Activated CD4-positive, CD25-positive, alpha-beta regulatory T cell treated with anti-CD3 and anti-CD28 coated beads, Interleukin-2, amount 50 U/mL, for 16 hours (primary cell): ENCODE data around the gene GPC3.
"Not testable (repeated sequence)": the region's sequence is repeated elsewhere in the genome, so short reads cannot be mapped to it uniquely, and the experiment has no call there.

Experiments
- DNase-seq: peaks from one replicate; pipeline ENCODE4 v3.0.0-alpha.2; 2020; ENCODE audit warnings: low read depth, low spot score

The GPC3 gene

DNA sequence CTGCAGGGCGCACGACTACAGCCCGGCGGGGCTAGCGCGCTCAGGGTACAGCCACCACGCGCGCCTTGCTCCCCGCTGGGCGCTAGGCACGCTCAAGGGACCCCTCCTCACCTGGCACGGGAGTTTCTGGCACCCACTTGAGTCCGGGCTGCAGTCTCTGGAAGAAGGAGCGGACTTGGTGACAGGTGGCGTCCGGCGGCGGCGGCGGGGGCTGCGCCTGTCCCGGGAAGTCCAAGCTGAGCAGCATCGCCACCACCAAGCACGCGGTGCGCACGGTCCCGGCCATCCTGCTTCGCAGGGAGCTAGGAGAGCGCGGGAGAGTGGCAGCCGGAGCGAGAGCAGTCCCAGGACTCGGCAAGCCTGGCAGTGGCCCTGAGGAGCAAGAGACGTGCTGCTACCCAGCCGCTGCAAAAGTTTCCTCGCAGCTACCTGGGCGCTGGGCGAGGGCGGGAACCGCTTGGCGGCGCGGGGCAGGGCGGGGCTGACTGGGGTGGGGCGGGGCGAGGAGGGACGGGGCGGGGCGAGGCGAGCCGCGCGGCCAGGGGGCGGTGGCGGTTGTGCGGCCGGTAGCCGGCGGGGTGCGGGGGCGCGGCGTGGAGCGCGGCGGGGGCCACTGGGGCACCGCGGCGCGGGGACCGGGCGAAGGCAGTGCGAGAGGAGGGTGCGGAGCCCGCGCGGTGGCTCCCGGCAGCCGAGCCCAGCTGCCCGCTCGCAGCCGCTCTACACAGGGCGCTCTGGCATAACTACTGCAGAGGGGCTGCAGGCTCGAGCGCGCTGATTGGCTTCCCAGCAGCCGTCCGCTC, at the start of gene GPC3:
Gene GPC3 (minus strand): TSS at position 431 of the 803 bp plus-strand sequence.
- DNase-seq, result no peak

GRCh38 chrX:134032441-134032840, 47.0 kb upstream of the GPC3 start:
- DNase-seq, result no peak

DNA sequence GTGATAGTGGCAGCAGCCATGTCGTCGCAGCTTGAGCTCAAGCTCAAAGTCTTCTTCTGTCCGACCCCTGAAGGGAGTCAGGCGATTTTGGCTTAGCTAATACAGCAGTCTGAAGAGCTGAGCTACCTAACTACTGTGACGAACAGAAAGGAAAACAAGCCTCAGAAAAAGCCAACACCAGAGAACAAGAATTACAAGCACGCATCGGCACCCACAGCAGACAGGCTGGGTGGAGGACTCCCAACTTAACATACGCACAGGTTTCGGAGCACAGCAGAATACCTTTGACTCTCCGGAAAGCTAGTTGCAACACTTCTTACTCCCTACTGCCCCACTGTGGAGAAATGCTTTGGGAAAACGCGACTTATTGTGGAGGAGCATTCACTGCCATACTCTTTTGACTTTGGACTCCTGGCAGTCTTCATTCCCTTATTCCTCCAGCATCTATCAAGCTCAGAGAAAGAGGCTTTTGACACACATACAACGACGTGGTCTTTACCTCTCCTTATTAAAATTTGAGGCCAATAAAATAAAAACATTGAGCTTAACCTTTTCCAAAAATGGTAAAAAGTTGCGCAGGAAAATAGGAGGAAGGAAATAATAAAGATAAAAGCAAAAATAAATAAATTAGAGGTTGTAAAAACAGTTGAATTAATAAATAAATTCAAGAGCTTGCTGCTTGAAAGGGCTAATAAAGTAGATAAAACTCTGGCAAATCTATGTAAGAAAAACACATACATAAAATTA, 41.3 kb upstream of the GPC3 start:
- DNase-seq, result no peak

DNA sequence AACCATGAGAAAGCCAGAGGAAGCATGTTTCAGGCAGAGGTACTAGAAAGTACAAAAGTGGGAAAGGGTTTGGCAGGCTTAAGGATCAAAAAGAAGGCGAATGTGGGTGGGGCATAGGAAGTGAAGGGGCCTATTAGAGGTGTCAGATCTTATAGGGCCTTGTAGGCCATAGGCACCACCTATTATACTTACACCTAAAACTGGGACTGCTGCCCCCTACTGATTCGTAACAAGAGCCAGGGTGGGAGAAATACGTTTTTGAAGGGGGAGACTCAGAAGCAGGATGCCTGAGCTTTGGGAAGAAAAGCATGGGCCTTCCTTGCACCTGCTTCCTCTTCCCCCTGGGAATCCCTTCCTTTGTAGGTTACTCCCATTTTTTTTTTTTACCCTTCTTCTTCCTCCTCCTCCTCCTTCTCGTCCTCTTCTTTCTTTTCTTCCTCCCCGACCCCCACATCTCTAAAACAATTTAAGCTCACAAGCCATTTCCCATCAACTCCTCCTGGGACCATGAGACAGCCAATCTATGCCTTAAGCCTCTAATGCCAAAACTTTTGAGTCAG, 40.7 kb upstream of the GPC3 start:
- no peak for DNase-seq

GRCh38 chrX:134024686-134025377, 39.4 kb upstream of the GPC3 start:
- DNase-seq, result no peak

- DNase-seq, result no peak
Measured at GRCh38 chrX:134023851-134024281, 38.5 kb upstream of the GPC3 start.

GRCh38 chrX:134020910-134021309, 35.5 kb upstream of the GPC3 start:
- no peak for DNase-seq

DNA sequence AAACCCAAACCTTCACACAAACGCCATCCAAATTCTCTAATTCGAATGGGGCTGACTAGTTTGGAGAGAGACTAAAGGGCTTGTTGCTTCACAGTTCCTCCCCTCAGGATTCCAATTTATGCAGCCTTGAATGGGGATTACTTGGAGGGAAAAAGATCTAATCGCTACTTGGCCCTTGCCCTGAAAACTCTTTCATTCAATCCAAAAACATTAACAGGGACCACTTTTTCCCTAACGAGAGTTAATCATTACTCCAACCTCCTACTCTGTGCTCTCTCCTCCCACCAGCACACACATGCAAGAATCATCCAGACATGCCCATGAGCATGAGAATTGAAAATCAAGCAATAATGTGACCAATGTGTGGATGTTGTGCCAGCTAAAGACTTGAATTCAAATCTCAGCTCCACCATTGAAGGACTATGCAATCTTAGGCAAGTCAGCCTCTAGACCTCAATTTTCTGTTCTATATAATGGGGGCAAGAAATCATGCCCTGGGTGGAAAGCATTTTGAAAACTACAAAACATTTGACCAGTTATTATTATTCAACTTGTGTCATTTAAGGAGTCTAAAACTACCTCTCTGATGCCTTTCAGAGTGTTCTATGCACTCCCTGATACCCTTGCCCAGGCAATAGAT, 34.3 kb upstream of the GPC3 start:
- no peak for DNase-seq

GRCh38 chrX:134016309-134016708, 30.9 kb upstream of the GPC3 start:
- DNase-seq, result not testable (repeated sequence)

GRCh38 chrX:134015510-134015909, 30.1 kb upstream of the GPC3 start:
- DNase-seq, result not testable (repeated sequence)

GRCh38 chrX:134013524-134013923, 28.1 kb upstream of the GPC3 start:
- no peak for DNase-seq

- no peak for DNase-seq
Measured at GRCh38 chrX:134013092-134013497, 27.7 kb upstream of the GPC3 start.

- DNase-seq, result no peak
Measured at GRCh38 chrX:134010690-134011089, 25.3 kb upstream of the GPC3 start.

GRCh38 chrX:134007716-134008115, 22.3 kb upstream of the GPC3 start:
- DNase-seq, result no peak

DNA sequence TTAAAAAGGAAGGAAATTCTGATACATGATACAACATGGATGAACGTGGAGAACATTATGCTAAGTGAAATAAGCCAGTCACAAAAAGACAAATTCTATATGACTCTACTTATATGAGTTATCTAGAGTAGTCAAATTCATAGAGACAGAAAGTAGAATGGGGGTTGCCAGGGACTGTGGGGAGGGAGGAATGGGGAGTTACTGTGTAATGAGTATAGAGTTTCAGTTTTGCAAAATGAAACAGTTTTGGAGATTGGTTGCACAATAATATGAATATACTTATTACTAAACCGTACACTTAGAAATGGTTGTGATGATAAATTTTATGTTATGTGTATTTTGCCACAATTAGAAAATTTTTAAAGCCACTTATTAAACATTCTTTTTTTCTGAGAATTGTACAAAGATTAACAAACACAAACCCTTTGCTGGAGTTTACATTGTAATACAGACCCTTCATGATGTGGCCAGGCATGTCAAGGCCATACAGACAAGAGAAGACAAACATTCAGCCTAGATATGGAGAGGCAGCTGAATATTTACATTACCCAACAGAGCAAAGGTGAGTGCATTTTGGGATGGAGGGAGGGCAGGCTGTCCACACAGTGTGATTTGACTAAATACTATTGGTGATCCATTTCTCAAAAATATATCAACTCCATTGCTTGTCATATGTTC, 21.2 kb upstream of the GPC3 start:
- no peak for DNase-seq

- no peak for DNase-seq
Measured at GRCh38 chrX:134004084-134004483, 18.7 kb upstream of the GPC3 start.

DNA sequence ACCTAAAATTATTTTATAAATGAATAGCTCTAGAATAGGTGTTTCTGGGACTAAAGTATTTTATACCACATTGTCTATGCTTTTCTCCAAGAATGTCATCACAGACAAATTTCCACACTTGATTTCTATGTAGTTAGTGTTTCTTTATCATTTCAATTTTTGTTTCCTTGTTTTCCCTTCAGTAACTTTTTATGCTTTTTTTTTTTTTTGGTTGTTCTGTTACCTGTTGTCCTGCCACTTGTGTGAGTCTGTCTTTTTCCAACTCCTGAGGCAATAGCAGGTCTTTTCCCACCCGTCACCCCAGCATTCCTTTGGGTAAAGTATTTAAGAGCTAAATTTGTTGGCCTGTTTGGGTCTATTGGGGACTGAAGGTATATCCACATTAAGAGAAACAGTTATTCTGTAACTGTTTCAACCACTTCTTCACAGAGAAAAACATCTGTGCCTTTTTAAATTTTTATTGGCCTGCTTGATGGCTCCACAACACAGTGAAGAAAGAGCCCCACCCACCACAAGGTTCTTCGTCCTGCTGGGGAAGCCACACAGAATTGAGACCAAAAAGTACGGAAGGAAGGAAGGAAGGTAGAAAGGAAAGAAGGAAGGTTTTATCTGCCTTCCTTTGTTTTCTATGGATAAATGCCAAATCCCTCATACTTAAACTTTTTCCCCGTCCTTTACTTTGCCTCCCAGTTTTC, 17.7 kb upstream of the GPC3 start:
- no peak for DNase-seq

DNA sequence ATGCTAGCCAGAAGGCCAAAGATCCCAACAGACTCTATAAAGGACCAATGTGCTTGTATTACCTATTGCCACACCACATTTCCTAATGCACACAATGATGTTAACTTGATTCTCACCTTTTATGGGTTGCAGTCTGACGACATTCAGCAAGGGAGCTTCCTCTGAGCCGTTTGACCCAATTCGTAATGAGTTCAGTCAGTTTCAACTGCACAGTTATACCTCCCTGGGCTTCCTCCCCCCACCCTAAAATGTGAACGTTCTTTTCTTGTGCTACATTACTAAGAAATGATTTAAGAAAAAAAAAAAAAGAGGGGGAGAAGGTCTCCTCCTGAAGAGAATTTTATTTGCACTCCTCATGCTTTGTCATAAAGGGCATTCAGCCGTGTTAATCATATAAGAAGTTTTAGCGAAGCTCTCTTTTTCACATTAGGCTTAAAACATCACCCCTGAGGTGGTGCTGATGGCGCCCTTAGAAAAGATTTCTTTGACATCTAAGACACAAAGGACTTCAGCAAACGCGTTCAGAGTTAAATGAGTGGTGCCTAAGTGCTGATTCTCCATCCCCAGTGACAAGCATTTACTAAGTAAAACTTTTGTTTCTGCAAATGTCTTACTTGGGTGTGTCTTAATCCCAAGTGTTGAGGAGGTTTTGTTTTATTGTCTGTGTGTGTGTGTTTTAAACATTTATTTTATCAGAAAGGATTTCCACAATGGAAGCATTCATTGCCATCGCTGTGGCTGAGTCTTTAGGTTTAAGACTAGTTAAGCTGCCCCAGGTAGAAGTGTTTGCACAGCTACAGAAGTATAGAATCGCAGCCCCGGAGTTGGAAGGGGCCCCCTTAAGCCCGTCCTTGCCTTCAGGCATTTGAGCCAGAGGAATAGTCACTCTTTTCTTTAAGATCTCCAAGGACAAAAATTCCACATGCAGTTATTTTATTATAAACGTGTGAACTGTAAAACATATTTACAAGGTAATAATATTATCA, 15.2 kb upstream of the GPC3 start:
- DNase-seq, result no peak

DNA sequence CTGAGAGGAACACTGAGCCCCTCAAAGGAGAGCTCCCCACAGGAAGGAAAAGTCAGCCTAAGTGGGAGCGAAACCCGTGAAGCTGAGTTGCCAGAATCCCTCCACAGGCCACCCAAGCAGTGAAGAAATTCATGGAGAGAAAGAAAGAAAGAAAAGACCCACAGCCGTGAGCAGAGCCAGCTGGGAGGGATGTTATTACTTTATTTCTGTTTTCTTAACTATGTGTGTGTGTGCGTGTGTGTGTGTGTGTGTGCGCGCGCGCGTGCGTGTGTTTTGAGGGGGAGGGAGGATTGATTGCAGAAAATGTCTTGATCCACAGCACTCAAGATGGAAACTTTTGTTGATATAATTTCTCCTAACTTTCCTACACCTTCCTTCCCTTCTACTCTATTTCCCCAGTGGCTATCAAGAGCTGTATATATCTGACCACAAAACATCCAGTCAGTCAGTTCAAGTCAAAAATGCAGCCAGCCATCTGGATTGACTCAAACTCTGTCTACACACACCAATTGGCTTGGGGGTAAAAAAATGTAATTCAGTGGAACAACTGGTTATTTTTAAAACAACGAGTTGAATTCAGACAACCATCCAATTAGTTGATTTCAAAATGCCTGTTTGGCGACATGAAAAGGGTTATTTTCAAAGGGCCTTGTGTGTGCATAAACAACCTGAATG, 13.8 kb upstream of the GPC3 start:
- no peak for DNase-seq
